Neural progenitor cell (in vitro differentiated cells): Measurements from ENCODE around the gene CDH12.

Source experiments
- EZH2 ChIP-seq: fragments of 200-600 bp; sonication (generic); IDR thresholded peaks from 2 replicates; pipeline ENCODE4 v1.6.1; 2017; ENCODE audit warnings: antibody characterized with exemption, mild to moderate bottlenecking, moderate library complexity
- EZH2phosphoT487 ChIP-seq: fragments of 200-600 bp; sonication (generic); IDR thresholded peaks from 2 replicates; pipeline ENCODE4 v1.6.1; 2017; ENCODE audit warnings: antibody characterized with exemption
- TF ChIP-seq, protein P1 (sequence below): fragments of 200-600 bp; sonication (generic); IDR thresholded peaks from 2 replicates; pipeline ENCODE4 v1.5.1; 2017; ENCODE audit warnings: antibody characterized with exemption, mild to moderate bottlenecking

DNA sequence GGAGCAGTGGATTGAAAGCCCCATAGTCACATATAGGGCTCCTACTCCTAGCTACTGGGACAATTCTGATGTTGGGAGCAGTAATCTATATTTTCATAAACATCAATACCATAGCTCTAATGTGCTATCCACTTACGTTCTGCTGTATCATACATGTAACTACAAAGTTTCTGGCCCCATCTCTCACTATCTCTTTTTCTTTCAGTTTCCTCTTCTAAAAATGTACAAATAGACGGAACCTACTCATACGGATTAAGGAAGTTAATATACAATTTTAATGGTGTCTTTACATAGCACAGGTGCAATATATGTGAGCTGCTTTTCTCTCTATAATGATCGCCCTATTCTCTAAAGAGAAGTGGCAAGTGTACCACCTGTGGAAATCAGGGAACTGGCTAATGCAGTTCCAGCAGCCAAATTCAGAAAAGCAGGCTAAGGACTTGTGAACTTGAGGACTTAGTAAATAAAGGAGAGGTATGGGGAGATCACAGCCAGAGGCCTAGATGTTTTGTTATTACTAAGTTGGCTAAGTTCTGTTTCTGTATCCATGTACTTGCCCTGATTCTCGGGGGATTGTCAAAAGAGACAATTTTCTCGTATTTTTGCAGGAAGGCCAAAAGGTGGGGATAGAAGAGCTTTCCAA is 1021.9 kb downstream of the CDH12 start:
- TF ChIP-seq, protein P1, sequence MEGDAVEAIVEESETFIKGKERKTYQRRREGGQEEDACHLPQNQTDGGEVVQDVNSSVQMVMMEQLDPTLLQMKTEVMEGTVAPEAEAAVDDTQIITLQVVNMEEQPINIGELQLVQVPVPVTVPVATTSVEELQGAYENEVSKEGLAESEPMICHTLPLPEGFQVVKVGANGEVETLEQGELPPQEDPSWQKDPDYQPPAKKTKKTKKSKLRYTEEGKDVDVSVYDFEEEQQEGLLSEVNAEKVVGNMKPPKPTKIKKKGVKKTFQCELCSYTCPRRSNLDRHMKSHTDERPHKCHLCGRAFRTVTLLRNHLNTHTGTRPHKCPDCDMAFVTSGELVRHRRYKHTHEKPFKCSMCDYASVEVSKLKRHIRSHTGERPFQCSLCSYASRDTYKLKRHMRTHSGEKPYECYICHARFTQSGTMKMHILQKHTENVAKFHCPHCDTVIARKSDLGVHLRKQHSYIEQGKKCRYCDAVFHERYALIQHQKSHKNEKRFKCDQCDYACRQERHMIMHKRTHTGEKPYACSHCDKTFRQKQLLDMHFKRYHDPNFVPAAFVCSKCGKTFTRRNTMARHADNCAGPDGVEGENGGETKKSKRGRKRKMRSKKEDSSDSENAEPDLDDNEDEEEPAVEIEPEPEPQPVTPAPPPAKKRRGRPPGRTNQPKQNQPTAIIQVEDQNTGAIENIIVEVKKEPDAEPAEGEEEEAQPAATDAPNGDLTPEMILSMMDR: no peak
- TF ChIP-seq EZH2 (no peak), EZH2phosphoT487 (no peak)
